Activated naive CD8-positive, alpha-beta T cell (primary cell): ENCODE results near the gene EFNB2.

ENCODE experiments used
- H3K27ac Mint-ChIP-seq: one replicate; pipeline ENCODE4 v1.8.0; 2021; ENCODE audit warnings: mixed read lengths
- H3K27me3 Mint-ChIP-seq: one replicate; pipeline ENCODE4 v1.8.0; 2021; ENCODE audit warnings: mixed read lengths
- H3K36me3 Mint-ChIP-seq: one replicate; pipeline ENCODE4 v1.8.0; 2021; ENCODE audit warnings: mixed read lengths
- H3K4me1 Mint-ChIP-seq: one replicate; pipeline ENCODE4 v1.8.0; 2021; ENCODE audit warnings: low read depth, mixed read lengths
- H3K4me3 Mint-ChIP-seq: one replicate; pipeline ENCODE4 v1.8.0; 2021; ENCODE audit warnings: mild to moderate bottlenecking, mixed read lengths
- H3K9me3 Mint-ChIP-seq: one replicate; pipeline ENCODE4 v1.8.0; 2021; ENCODE audit warnings: low read depth, mixed read lengths

EFNB2 gene

DNA sequence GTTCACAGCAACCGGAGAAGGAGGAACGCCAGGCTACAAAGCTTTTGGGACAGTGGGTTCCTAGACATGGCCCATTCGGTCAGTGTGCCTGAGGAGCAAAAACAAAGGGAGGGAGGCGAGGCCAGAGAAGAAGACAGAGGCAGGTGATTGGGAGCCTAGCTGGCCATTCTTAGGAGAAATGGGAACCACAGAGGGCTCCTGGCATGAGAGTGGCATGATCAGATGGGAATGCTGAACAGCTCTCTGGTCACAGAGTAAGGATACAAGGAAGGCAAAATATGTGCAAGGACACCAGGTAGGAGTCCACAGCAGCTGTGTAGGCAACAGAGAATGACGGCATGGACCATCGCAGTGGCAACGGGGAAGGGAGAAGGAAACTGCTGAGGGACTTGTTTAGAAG is 82.4 kb downstream of the EFNB2 start:
- no peak overlapping the region for H3K4me3 Mint-ChIP-seq

DNA sequence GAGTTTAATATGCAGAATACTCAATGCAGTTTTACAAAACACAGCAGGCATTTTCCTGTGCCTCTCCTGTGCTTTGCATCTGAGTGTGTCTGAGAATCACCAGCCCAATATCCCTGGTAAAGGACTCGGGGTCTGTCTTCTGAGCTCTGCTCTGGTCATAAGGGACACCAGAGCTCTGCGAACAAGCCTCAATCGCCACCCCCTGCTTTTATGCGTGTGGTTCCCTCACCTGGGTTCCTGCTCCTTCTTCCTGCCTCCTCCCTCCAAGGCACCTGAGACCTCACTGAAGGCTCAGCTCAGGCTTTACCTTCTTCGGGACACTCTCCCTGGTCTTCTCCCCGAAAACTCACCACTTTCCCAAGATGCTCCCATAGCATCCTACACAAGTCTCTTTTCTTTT is 84.5 kb downstream of the EFNB2 start:
- no peaks in the 10 kb centered on the region for H3K4me1 Mint-ChIP-seq
- H3K4me3 Mint-ChIP-seq, result no peak overlapping the region
- H3K9me3 Mint-ChIP-seq, result no peaks in the 10 kb centered on the region

More for the DNA sequence above, 82.4 kb downstream of the EFNB2 start:
- Mint-ChIP-seq H3K27ac (no peak overlapping the region), H3K36me3 (no peaks in the 10 kb centered on the region), H3K9me3 (no peaks in the 10 kb centered on the region), H3K27me3 (peaks cover 11% of the 10 kb centered on the region), H3K4me1 (no peaks in the 10 kb centered on the region)

DNA sequence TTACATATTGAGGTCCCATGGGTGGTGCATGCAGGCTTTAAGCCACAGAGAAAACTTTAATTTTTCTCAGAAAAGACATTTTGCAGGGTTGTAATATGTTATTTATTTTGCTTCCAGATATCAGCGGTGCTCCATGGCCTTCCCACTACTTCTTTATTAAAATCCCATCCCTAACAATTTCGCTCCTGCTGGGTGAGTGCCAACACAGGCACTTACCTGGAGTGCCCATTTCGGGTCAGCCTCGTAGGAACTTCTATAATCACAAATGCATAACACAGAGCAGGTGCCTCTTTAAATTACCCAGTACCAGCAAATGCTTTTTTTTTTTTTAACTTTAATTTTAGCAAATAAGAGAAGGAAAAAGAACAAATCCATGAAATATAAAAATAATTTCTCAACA is 86.4 kb downstream of the EFNB2 start:
- Mint-ChIP-seq H3K4me1 (no peaks in the 10 kb centered on the region), H3K9me3 (no peaks in the 10 kb centered on the region), H3K27me3 (peaks cover 15% of the 10 kb centered on the region), H3K27ac (no peak overlapping the region), H3K36me3 (no peaks in the 10 kb centered on the region), H3K4me3 (no peak overlapping the region)

More for the DNA sequence above, 84.5 kb downstream of the EFNB2 start:
- Mint-ChIP-seq H3K27ac (no peak overlapping the region), H3K36me3 (no peaks in the 10 kb centered on the region), H3K27me3 (peaks cover 13% of the 10 kb centered on the region)

DNA sequence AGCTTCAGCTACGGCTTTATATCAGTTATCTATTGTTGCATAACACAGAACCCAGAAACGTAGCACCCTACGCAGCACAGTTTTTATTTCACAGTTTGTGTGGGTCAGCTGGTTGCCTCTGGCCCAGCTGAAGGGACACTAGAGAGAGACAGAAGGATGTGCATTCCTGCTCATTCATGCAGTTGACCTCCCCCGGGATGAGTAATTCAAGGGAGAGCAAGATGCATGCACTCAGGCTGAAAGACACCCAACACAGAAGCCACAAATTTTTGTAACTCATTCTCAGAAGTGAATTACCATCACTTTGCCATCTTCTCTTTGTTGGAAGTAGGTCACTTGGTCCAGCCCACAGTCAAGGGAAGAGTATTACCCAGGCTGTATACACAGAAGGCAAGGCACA is 89.5 kb downstream of the EFNB2 start:
- Mint-ChIP-seq H3K27ac (no peak overlapping the region), H3K9me3 (no peaks in the 10 kb centered on the region), H3K27me3 (peaks cover 16% of the 10 kb centered on the region), H3K4me1 (no peaks in the 10 kb centered on the region), H3K36me3 (no peaks in the 10 kb centered on the region), H3K4me3 (no peak overlapping the region)

DNA sequence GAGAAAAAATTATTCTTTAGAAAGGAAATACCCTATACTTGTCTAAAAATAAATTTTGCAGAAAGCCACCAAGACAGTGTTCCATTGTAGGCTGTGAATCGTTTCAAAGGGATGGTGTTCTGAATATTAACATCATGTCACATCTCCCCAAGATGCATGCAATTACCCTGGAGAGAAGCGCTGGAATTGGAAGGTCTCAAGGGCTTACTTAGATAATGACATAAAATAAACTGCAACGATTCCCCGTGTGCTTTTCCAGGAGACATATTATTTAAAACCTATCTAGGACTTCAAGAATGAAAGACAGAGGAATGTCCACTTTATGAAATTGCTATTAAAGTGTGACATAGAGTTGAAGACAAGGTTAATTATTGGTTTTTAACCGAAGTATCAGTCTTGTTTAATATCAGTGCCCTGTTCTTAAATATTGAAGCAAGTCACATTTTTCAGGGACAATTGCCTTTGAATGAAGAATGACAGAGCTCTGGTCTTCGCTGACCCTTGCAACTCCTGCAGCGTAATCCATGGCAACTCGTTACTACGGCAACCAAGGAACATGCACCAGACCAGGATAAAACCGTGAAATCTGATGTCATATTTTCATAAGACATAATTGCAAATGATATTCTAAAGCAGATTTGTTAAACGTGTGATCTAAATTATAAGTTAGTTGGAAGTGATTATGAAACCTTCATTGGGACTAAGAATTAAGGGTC is 91.7 kb downstream of the EFNB2 start:
- H3K27me3 Mint-ChIP-seq, result peaks cover 15% of the 10 kb centered on the region
- no peak overlapping the region for H3K4me3 Mint-ChIP-seq
- H3K4me1 Mint-ChIP-seq, result no peaks in the 10 kb centered on the region
- H3K27ac Mint-ChIP-seq, result no peak overlapping the region
- no peaks in the 10 kb centered on the region for H3K36me3 Mint-ChIP-seq
- no peaks in the 10 kb centered on the region for H3K9me3 Mint-ChIP-seq

DNA sequence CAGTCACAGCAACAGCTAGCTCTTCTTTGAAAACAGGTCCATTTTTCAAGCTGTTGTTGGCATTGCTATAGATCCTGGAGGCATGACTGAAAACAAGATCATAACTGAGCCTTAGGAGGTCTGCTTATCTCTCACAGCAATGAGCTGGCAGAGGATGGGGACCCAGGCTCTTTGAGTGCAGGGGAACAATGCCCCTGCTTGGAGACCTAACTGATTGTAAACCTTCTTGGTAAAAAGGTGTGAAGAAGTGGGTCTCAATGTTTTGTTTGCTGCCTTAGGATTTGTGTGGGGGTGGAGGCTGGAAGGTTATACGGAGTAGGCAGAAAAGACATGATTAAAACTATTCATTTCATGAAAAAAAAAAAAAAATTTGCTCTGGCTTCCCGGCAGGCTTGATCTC is 94.6 kb downstream of the EFNB2 start:
- H3K36me3 Mint-ChIP-seq, result no peaks in the 10 kb centered on the region
- H3K9me3 Mint-ChIP-seq, result no peaks in the 10 kb centered on the region
- no peaks in the 10 kb centered on the region for H3K4me1 Mint-ChIP-seq
- no peak overlapping the region for H3K27ac Mint-ChIP-seq
- H3K27me3 Mint-ChIP-seq, result peaks cover 13% of the 10 kb centered on the region
- no peak overlapping the region for H3K4me3 Mint-ChIP-seq
